Body of pancreas (tissue), 4 donors: ENCODE results near the gene UBE4B. TPM values are rescaled to one million over a fixed set of nuclear protein-coding genes. Genes with fewer than 3 reads are reported as not detected.
"Not testable (repeated sequence)": the region's sequence is repeated elsewhere in the genome, so short reads cannot be mapped to it uniquely, and the experiment has no call there.

Source experiments
- ATAC-seq: fragments of 150-250 bp; one replicate; pipeline ENCODE4 v1.9.1; 2016
- DNase-seq, 4 donors: peaks; one replicate each; pipeline ENCODE4 v3.0.0-alpha.2; 2019
- H3K27ac ChIP-seq, 4 donors: fragments of 200-600 bp; sonication (generic); 1 replicate in 3 of 4; 2 replicates in 1 of 4; pipeline versions ENCODE4 v1.5.1 to v1.6.1; 2016 to 2019; ENCODE audit warnings: mild to moderate bottlenecking in 1 of 4, mixed read lengths in 1 of 4, moderate library complexity in 1 of 4
- H3K27me3 ChIP-seq, 2 donors: fragments of 200-600 bp; sonication (generic); one replicate each; pipeline ENCODE4 v1.6.0; 2016; ENCODE audit warnings: mild to moderate bottlenecking in 1 of 2
- H3K36me3 ChIP-seq, 2 donors: fragments of 200-600 bp; sonication (generic); replicated peaks in 1 of 2; 2 replicates each; pipeline ENCODE4 v1.5.1; 2016; ENCODE audit warnings: low read depth in 2 of 2; ENCODE audit not compliant: insufficient read depth in 1 of 2
- H3K4me1 ChIP-seq: fragments of 200-600 bp; sonication (generic); one replicate; pipeline ENCODE4 v1.6.0; 2016
- H3K4me3 ChIP-seq, 2 donors: fragments of 200-600 bp; sonication (generic); 1 replicate in 1 of 2; 2 replicates in 1 of 2; pipeline ENCODE4 v1.5.1; 2016 to 2019
- H3K9me3 ChIP-seq, 3 donors: fragments of 200-600 bp; sonication (generic); 1 replicate in 2 of 3; 2 replicates in 1 of 3; pipeline ENCODE4 v1.5.1; 2016
- POLR2A ChIP-seq, 3 donors: fragments of 450-650 bp; IDR thresholded peaks; one replicate each; pipeline ENCODE4 v1.6.1; 2016; ENCODE audit warnings: antibody characterized with exemption in 3 of 3, mild to moderate bottlenecking in 2 of 3
- WGBS, 2 donors: methylation state at CpG; one replicate each; pipeline ENCODE4 v1.1.5; 2017; 5-methylcytosine and 5-hydroxymethylcytosine counted together
- intact Hi-C: fragments of 100-400 bp; cut with DNase I; formaldehyde crosslinking; loops from one replicate; pipeline ENCODE4 v1.15.1; 2023
- total RNA-seq, 2 donors: library from RNA; depleted of rRNA; stranded (reverse); fragments of >200 nt; gene quantifications; one replicate each; pipeline ENCODE4 v1.1.0, GENCODE V29; 2016
- TF ChIP-seq, protein P1 (sequence below), 7 experiments: fragments of 450-650 bp in 4 of 7; fragments of 200-600 bp in 3 of 7; sonication (generic) in 3 of 7; IDR thresholded peaks; one replicate each; pipeline ENCODE4 v1.5.1; 2016 to 2019; ENCODE audit warnings: antibody characterized with exemption in 7 of 7

UBE4B gene
- total RNA-seq, 2 donors from 2014 or later: 43.8 to 57.0 TPM

DNA sequence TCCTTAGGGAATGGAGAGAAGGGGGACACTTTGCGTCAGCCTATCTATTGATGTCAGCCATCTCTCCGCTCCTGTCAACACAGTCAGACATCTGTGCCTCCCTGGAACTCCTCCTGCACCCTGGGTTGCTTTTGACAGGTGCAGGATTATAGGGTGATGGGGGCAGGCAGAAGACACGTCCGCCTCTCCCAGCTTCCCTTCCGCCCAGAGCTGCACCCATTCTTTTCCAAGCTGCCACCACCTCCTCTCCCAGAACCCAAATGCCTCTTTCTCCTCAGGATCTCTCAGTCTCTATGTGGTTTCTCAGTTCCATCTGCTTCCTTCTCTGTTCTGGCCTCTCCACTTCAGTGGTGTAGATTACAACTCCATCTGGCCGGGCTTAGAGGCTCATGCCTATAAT, 160.5 kb downstream of the UBE4B start:
- H3K4me1 ChIP-seq: no peaks in the 10 kb centered on the region
- no peaks in the 10 kb centered on the region for H3K27me3 ChIP-seq
- DNase-seq: no peak
- TF ChIP-seq, protein P1, sequence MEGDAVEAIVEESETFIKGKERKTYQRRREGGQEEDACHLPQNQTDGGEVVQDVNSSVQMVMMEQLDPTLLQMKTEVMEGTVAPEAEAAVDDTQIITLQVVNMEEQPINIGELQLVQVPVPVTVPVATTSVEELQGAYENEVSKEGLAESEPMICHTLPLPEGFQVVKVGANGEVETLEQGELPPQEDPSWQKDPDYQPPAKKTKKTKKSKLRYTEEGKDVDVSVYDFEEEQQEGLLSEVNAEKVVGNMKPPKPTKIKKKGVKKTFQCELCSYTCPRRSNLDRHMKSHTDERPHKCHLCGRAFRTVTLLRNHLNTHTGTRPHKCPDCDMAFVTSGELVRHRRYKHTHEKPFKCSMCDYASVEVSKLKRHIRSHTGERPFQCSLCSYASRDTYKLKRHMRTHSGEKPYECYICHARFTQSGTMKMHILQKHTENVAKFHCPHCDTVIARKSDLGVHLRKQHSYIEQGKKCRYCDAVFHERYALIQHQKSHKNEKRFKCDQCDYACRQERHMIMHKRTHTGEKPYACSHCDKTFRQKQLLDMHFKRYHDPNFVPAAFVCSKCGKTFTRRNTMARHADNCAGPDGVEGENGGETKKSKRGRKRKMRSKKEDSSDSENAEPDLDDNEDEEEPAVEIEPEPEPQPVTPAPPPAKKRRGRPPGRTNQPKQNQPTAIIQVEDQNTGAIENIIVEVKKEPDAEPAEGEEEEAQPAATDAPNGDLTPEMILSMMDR (IDR thresholded peaks at IDR 0.05): no peak
- TF ChIP-seq POLR2A (IDR thresholded peaks at IDR 0.05): no peak
- no peaks in the 10 kb centered on the region for H3K36me3 ChIP-seq
- no peak overlapping the region for H3K4me3 ChIP-seq
- no peak for ATAC-seq
- 63 to 69% methylated on average over 6 of the region's 6 CpGs for WGBS, 2 donors
- no peaks in the 10 kb centered on the region for H3K9me3 ChIP-seq
- H3K27ac ChIP-seq: no peak overlapping the region
- intact Hi-C loops: no loop called here

GRCh38 chr1:10195570-10195969, 162.8 kb downstream of the UBE4B start:
- DNase-seq: no peak
- intact Hi-C loops: no loop called here
- no peak for ATAC-seq

GRCh38 chr1:10196976-10197375, 164.2 kb downstream of the UBE4B start:
- intact Hi-C loops: no loop called here
- 47 to 58% methylated on average over 3 of the region's 3 CpGs for WGBS, 2 donors
- no peak overlapping the region for H3K4me3 ChIP-seq
- H3K4me1 ChIP-seq: no peaks in the 10 kb centered on the region
- H3K9me3 ChIP-seq: no peaks in the 10 kb centered on the region
- TF ChIP-seq, protein P1 (IDR thresholded peaks at IDR 0.05): no peak
- TF ChIP-seq POLR2A (IDR thresholded peaks at IDR 0.05): no peak
- no peak for ATAC-seq
- DNase-seq: no peak
- no peak overlapping the region for H3K27ac ChIP-seq
- H3K36me3 ChIP-seq: no peaks in the 10 kb centered on the region
- H3K27me3 ChIP-seq: no peaks in the 10 kb centered on the region

More at GRCh38 chr1:10195570-10195969, 162.8 kb downstream of the UBE4B start:
- Histone ChIP-seq H3K4me1 (no peaks in the 10 kb centered on the region), H3K4me3 (no peak overlapping the region), H3K27me3 (no peaks in the 10 kb centered on the region), H3K36me3 (no peaks in the 10 kb centered on the region), H3K9me3 (no peaks in the 10 kb centered on the region), H3K27ac (no peak overlapping the region)
- TF ChIP-seq, protein P1 (IDR thresholded peaks at IDR 0.05): no peak
- TF ChIP-seq POLR2A (IDR thresholded peaks at IDR 0.05): no peak
- 83 to 91% methylated on average over 6 of the region's 6 CpGs for WGBS, 2 donors

- no peak for DNase-seq
- Histone ChIP-seq H3K27ac (no peak overlapping the region), H3K36me3 (no peaks in the 10 kb centered on the region), H3K27me3 (no peaks in the 10 kb centered on the region), H3K4me1 (no peaks in the 10 kb centered on the region), H3K9me3 (no peaks in the 10 kb centered on the region), H3K4me3 (no peak overlapping the region)
- intact Hi-C loops: no loop called here
- ATAC-seq: no peak
- TF ChIP-seq, protein P1 (IDR thresholded peaks at IDR 0.05): no peak
- TF ChIP-seq POLR2A (IDR thresholded peaks at IDR 0.05): no peak
- WGBS, 2 donors: 80 to 94% methylated on average over 4 of the region's 4 CpGs
Measured at GRCh38 chr1:10200620-10201019, 167.9 kb downstream of the UBE4B start.

DNA sequence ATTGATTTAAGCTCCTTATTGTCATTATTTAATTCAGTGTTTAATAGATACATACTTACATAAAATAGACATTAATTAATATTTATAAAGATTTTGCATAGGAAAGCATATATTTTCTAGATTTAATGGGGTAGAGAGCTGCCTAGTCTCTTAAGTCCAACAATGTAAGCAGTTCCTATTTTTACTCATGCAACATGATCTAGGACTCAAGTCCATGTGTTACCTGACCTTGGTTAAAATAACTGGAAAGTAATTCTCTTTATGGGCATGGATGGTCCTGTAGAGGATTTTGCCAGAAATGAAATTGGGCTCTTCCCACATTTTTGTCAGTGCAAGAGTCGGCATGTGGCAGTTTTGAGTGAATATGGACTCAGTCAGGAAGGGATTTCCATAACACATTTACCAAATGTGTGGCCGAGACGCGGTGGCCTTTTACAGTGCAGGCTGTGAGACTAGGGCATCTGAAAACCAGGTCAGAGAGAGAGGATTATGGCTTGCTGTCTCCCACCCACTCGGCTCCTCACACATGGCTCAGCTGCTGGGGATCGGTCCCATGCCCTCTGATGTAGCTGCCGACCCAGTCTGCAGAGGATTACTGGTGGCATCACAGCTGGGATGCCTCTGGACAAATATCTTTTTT, 171.4 kb downstream of the UBE4B start:
- WGBS, 2 donors: 78 to 87% methylated on average over 6 to 7 of the region's 7 CpGs
- no peaks in the 10 kb centered on the region for H3K4me1 ChIP-seq
- no peak for ATAC-seq
- no peak for TF ChIP-seq POLR2A (IDR thresholded peaks at IDR 0.05)
- TF ChIP-seq, protein P1 (IDR thresholded peaks at IDR 0.05): no peak
- no peaks in the 10 kb centered on the region for H3K9me3 ChIP-seq
- intact Hi-C loops: no loop called here
- no peak for DNase-seq
- H3K4me3 ChIP-seq: no peak overlapping the region
- no peaks in the 10 kb centered on the region for H3K36me3 ChIP-seq
- H3K27me3 ChIP-seq: no peaks in the 10 kb centered on the region
- H3K27ac ChIP-seq: no peak overlapping the region

GRCh38 chr1:10205206-10205605, 172.4 kb downstream of the UBE4B start:
- H3K9me3 ChIP-seq, intact Hi-C loops, H3K36me3 ChIP-seq, H3K4me3 ChIP-seq, H3K27me3 ChIP-seq, DNase-seq, H3K4me1 ChIP-seq, H3K27ac ChIP-seq, ATAC-seq: not testable (repeated sequence)
- 77 to 79% methylated on average over 14 of the region's 14 CpGs for WGBS, 2 donors
